Progenitor cell of endocrine pancreas (in vitro differentiated cells): Measurements from ENCODE around the gene VSNL1. TPM values are rescaled to one million over a fixed set of nuclear protein-coding genes. Genes with fewer than 3 reads are reported as not detected.

Experiments used
- DNase-seq: peaks from one replicate; pipeline ENCODE4 v3.0.0; 2021; ENCODE audit warnings: low spot score; ENCODE audit not compliant: unreplicated experiment
- H3K27ac Mint-ChIP-seq: 2 replicates; pipeline ENCODE4 v1.8.0; 2021; ENCODE audit warnings: mild to moderate bottlenecking, moderate library complexity, mixed read lengths
- H3K27me3 Mint-ChIP-seq: 2 replicates; pipeline ENCODE4 v1.8.0; 2021; ENCODE audit warnings: mixed read lengths
- H3K36me3 Mint-ChIP-seq: 2 replicates; pipeline ENCODE4 v1.8.0; 2022; ENCODE audit warnings: mixed read lengths; ENCODE audit not compliant: insufficient read depth
- H3K4me1 Mint-ChIP-seq: 2 replicates; pipeline ENCODE4 v1.8.0; 2021; ENCODE audit warnings: low read depth, mixed read lengths
- H3K4me3 Mint-ChIP-seq: 2 replicates; pipeline ENCODE4 v1.8.0; 2021; ENCODE audit warnings: low read depth, mild to moderate bottlenecking, moderate library complexity, mixed read lengths
- H3K9me3 Mint-ChIP-seq: 2 replicates; pipeline ENCODE4 v1.8.0; 2021; ENCODE audit warnings: low read depth, mixed read lengths
- CTCF ChIP-seq: fragments of 200-600 bp; sonication (generic); IDR thresholded peaks from one replicate; pipeline ENCODE4 v1.5.0; 2021; ENCODE audit warnings: antibody characterized with exemption, mild to moderate bottlenecking; ENCODE audit not compliant: unreplicated experiment
- total RNA-seq: library from RNA; stranded (reverse); gene quantifications from 2 replicates; pipeline ENCODE4 v1.2.1, GENCODE V29; 2021

VSNL1 gene
- total RNA-seq, 1 donor from 2014 or later: 1.1 TPM

- no peak overlapping the region for H3K27ac Mint-ChIP-seq
- no peaks in the 10 kb centered on the region for H3K27me3 Mint-ChIP-seq
- DNase-seq: no peak
- no peaks in the 10 kb centered on the region for H3K36me3 Mint-ChIP-seq
- H3K4me1 Mint-ChIP-seq: no peaks in the 10 kb centered on the region
- no peak overlapping the region for H3K4me3 Mint-ChIP-seq
- no peaks in the 10 kb centered on the region for H3K9me3 Mint-ChIP-seq
- TF ChIP-seq CTCF: no peak
Measured at GRCh38 chr2:17617955-17618354, 77.5 kb downstream of the VSNL1 start.

- Mint-ChIP-seq H3K4me1 (peaks cover 3% of the 10 kb centered on the region), H3K4me3 (no peak overlapping the region), H3K36me3 (peaks cover 2% of the 10 kb centered on the region), H3K27ac (no peak overlapping the region), H3K9me3 (peaks cover 3% of the 10 kb centered on the region), H3K27me3 (no peaks in the 10 kb centered on the region)
- no peak for DNase-seq
- TF ChIP-seq CTCF: no peak
Measured at GRCh38 chr2:17620280-17620679, 79.8 kb downstream of the VSNL1 start.

- no peak overlapping the region for H3K4me3 Mint-ChIP-seq
- peaks cover 2% of the 10 kb centered on the region for H3K36me3 Mint-ChIP-seq
- no peak for TF ChIP-seq CTCF
- peaks cover 3% of the 10 kb centered on the region for H3K4me1 Mint-ChIP-seq
- DNase-seq: no peak
- no peak overlapping the region for H3K27ac Mint-ChIP-seq
- H3K27me3 Mint-ChIP-seq: no peaks in the 10 kb centered on the region
- H3K9me3 Mint-ChIP-seq: peaks cover 3% of the 10 kb centered on the region
Measured at GRCh38 chr2:17620841-17621240, 80.3 kb downstream of the VSNL1 start.

- Mint-ChIP-seq H3K4me3 (no peak overlapping the region), H3K9me3 (peaks cover 3% of the 10 kb centered on the region), H3K27ac (no peak overlapping the region), H3K27me3 (no peaks in the 10 kb centered on the region), H3K36me3 (peaks cover 2% of the 10 kb centered on the region), H3K4me1 (peaks cover 4% of the 10 kb centered on the region)
- no peak for DNase-seq
- no peak for TF ChIP-seq CTCF
Measured at GRCh38 chr2:17621781-17622180, 81.3 kb downstream of the VSNL1 start.

GRCh38 chr2:17625446-17625845, 85.0 kb downstream of the VSNL1 start:
- peaks cover 11% of the 10 kb centered on the region for H3K9me3 Mint-ChIP-seq
- H3K36me3 Mint-ChIP-seq: peaks cover 2% of the 10 kb centered on the region
- TF ChIP-seq CTCF: no peak
- peaks cover 6% of the 10 kb centered on the region for H3K4me1 Mint-ChIP-seq
- H3K4me3 Mint-ChIP-seq: no peak overlapping the region
- DNase-seq: no peak
- no peaks in the 10 kb centered on the region for H3K27me3 Mint-ChIP-seq
- H3K27ac Mint-ChIP-seq: no peak overlapping the region
